Osteoblast (primary cell): Measurements from ENCODE around the gene FANCL. TPM values are rescaled to one million over a fixed set of nuclear protein-coding genes. Genes with fewer than 3 reads are reported as not detected.

Experiments
- DNase-seq: peaks from one replicate; pipeline ENCODE4 v3.0.0; 2011; ENCODE audit warnings: low spot score, mixed read lengths; ENCODE audit not compliant: insufficient read length; ENCODE audit errors: missing footprints
- H2AFZ ChIP-seq: 2 replicates; pipeline ENCODE4 v1.6.0; 2011; ENCODE audit warnings: mild to moderate bottlenecking, low read length
- H3K27ac ChIP-seq: 2 replicates; pipeline ENCODE4 v1.5.1; 2011; ENCODE audit warnings: mild to moderate bottlenecking, low read depth, low read length, moderate library complexity
- H3K27me3 ChIP-seq: 2 replicates; pipeline ENCODE4 v1.6.0; 2012; ENCODE audit warnings: mild to moderate bottlenecking, control low read depth, inconsistent platforms, low read length, moderate library complexity; ENCODE audit not compliant: insufficient read depth
- H3K36me3 ChIP-seq: 2 replicates; pipeline ENCODE4 v1.5.1; 2011; ENCODE audit warnings: mild to moderate bottlenecking, low read length, control low read depth, moderate library complexity; ENCODE audit not compliant: insufficient read depth
- H3K4me1 ChIP-seq: 2 replicates; pipeline ENCODE4 v1.5.1; 2011; ENCODE audit warnings: mild to moderate bottlenecking, low read length, control low read depth, moderate library complexity; ENCODE audit not compliant: insufficient read depth
- H3K4me2 ChIP-seq: 2 replicates; pipeline ENCODE4 v1.6.0; 2011; ENCODE audit warnings: mild to moderate bottlenecking, low read length; ENCODE audit not compliant: insufficient read depth
- H3K4me3 ChIP-seq: fragments of 200-600 bp; sonication (generic); 3 replicates; pipeline ENCODE4 v1.5.1; 2012; ENCODE audit warnings: mild to moderate bottlenecking, low read length, inconsistent platforms; ENCODE audit not compliant: insufficient read depth
- H3K79me2 ChIP-seq: 2 replicates; pipeline ENCODE4 v1.6.0; 2012; ENCODE audit warnings: mild to moderate bottlenecking, low read length, control low read depth, inconsistent platforms; ENCODE audit not compliant: insufficient read depth
- H3K9me3 ChIP-seq: 2 replicates; pipeline ENCODE4 v1.5.1; 2011; ENCODE audit warnings: low read depth, low read length, control low read depth
- H4K20me1 ChIP-seq: 2 replicates; pipeline ENCODE4 v1.6.0; 2012; ENCODE audit warnings: mild to moderate bottlenecking, low read length, control low read depth; ENCODE audit not compliant: insufficient read depth
- CTCF ChIP-seq: IDR thresholded peaks from 2 replicates; pipeline ENCODE4 v1.5.1; 2011; ENCODE audit warnings: mild to moderate bottlenecking, low read depth, low read length, moderate library complexity; ENCODE audit errors: extremely low read depth
- total RNA-seq: library from RNA; depleted of rRNA; stranded (reverse); fragments of >200 nt; gene quantifications from 2 replicates; pipeline ENCODE4 v1.2.3, GENCODE V29; 2012

FANCL gene
- total RNA-seq, 1 donor: 10.9 TPM

GRCh38 chr2:58235170-58235569 is 6.0 kb downstream of the FANCL start:
- Histone ChIP-seq H2AFZ (no peak overlapping the region), H3K4me3 (no peak overlapping the region), H4K20me1 (no peaks in the 10 kb centered on the region), H3K27ac (no peak overlapping the region), H3K4me1 (peaks cover 12% of the 10 kb centered on the region), H3K79me2 (peaks cover 56% of the 10 kb centered on the region), H3K36me3 (no peaks in the 10 kb centered on the region), H3K4me2 (no peak overlapping the region), H3K9me3 (no peaks in the 10 kb centered on the region), H3K27me3 (no peaks in the 10 kb centered on the region)
- no peak for DNase-seq
- TF ChIP-seq CTCF: no peak

- no peaks in the 10 kb centered on the region for H4K20me1 ChIP-seq
- peaks cover 2% of the 10 kb centered on the region for H3K4me1 ChIP-seq
- no peak for DNase-seq
- no peaks in the 10 kb centered on the region for H3K36me3 ChIP-seq
- no peak overlapping the region for H3K4me3 ChIP-seq
- H3K79me2 ChIP-seq: peaks cover 7% of the 10 kb centered on the region
- H3K4me2 ChIP-seq: no peak overlapping the region
- H3K27me3 ChIP-seq: no peaks in the 10 kb centered on the region
- H3K9me3 ChIP-seq: no peaks in the 10 kb centered on the region
- H2AFZ ChIP-seq: no peak overlapping the region
- TF ChIP-seq CTCF: no peak
- H3K27ac ChIP-seq: no peak overlapping the region
These were observed 12.8 kb downstream of the FANCL start for GRCh38 chr2:58228299-58228698.

- Histone ChIP-seq H3K4me1 (no peaks in the 10 kb centered on the region), H3K27me3 (no peaks in the 10 kb centered on the region), H3K27ac (no peak overlapping the region), H3K36me3 (no peaks in the 10 kb centered on the region), H3K79me2 (peaks cover 2% of the 10 kb centered on the region), H3K4me3 (no peak overlapping the region), H3K9me3 (no peaks in the 10 kb centered on the region), H3K4me2 (no peak overlapping the region), H2AFZ (peak overlapping the region; percentile 36), H4K20me1 (no peaks in the 10 kb centered on the region)
- no peak for DNase-seq
- TF ChIP-seq CTCF: no peak
These were observed 13.8 kb downstream of the FANCL start for GRCh38 chr2:58227171-58227917.

GRCh38 chr2:58221909-58222308 is 19.2 kb downstream of the FANCL start:
- no peak for DNase-seq
- Histone ChIP-seq H3K79me2 (no peaks in the 10 kb centered on the region), H2AFZ (no peak overlapping the region), H4K20me1 (no peaks in the 10 kb centered on the region), H3K27me3 (no peaks in the 10 kb centered on the region), H3K36me3 (no peaks in the 10 kb centered on the region), H3K9me3 (no peaks in the 10 kb centered on the region), H3K4me2 (no peak overlapping the region), H3K4me1 (no peaks in the 10 kb centered on the region), H3K27ac (no peak overlapping the region), H3K4me3 (no peak overlapping the region)
- no peak for TF ChIP-seq CTCF
